ENCODE measurements around the gene WHRN. TPM values are rescaled to one million over a fixed set of nuclear protein-coding genes. Genes with fewer than 3 reads are reported as not detected.

WHRN gene
- total and polyA plus RNA-seq, 9 of the 15 experiments (the other 6 are each of a cell fraction or from before 2014, with no cell fraction given), result 0.31 to 14.1 (median 3.0) TPM

- H3K79me2 ChIP-seq (ENCODE audit: control insufficient read depth, insufficient read depth, low read length), result peaks cover 5% of the 10 kb centered on the region; the same call in 2 of the 3 replicates
- 0 out of 2 replicates have a peak, but pooled peaks cover under 1% of the 10 kb centered on the region for H4K20me1 ChIP-seq (replicated peaks; ENCODE audit: control insufficient read depth, insufficient read depth, low read length)
- TF ChIP-seq TCF7L2 (IDR thresholded peaks at IDR 0.05; ENCODE audit: low read depth, low read length), result no peak
- TF ChIP-seq, protein P1, sequence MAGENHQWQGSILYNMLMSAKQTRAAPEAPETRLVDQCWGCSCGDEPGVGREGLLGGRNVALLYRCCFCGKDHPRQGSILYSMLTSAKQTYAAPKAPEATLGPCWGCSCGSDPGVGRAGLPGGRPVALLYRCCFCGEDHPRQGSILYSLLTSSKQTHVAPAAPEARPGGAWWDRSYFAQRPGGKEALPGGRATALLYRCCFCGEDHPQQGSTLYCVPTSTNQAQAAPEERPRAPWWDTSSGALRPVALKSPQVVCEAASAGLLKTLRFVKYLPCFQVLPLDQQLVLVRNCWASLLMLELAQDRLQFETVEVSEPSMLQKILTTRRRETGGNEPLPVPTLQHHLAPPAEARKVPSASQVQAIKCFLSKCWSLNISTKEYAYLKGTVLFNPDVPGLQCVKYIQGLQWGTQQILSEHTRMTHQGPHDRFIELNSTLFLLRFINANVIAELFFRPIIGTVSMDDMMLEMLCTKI (IDR thresholded peaks at IDR 0.05; ENCODE audit: partially characterized antibody), result no peak
- TF ChIP-seq DMBX1 (CRISPR knock-in tag; IDR thresholded peaks at IDR 0.05; ENCODE audit: borderline replicate concordance), result no peak
- no peak for TF ChIP-seq SMARCC2 (IDR thresholded peaks at IDR 0.05; ENCODE audit: low read depth)
- no peak for TF ChIP-seq HDGF (IDR thresholded peaks at IDR 0.05)
- no peak for TF ChIP-seq CHD2 (IDR thresholded peaks at IDR 0.05; ENCODE audit: low read depth, low read length)
- TF ChIP-seq SIX5 (IDR thresholded peaks at IDR 0.05; ENCODE audit: borderline replicate concordance in 1 of 2, insufficient read depth in 1 of 2, low read depth in 1 of 2, low read length in 2 of 2), result no peak
- TF ChIP-seq ZNF778 (CRISPR knock-in tag; IDR thresholded peaks at IDR 0.05), result no peak
- TF ChIP-seq SRSF1 (IDR thresholded peaks at IDR 0.05; ENCODE audit: low read depth, low read length), result no peak
- TF ChIP-seq PCBP1 (IDR thresholded peaks at IDR 0.05; ENCODE audit: low read depth, low read length, poor library complexity, severe bottlenecking), result no peak
- TF ChIP-seq IRF2 (CRISPR knock-in tag; IDR thresholded peaks at IDR 0.05), result no peak
- no peak for TF ChIP-seq CREBBP (IDR thresholded peaks at IDR 0.05; ENCODE audit: low read depth, low read length)
- no peak for TF ChIP-seq EP300 (IDR thresholded peaks at IDR 0.05; ENCODE audit: low read length)
- TF ChIP-seq, protein P2, sequence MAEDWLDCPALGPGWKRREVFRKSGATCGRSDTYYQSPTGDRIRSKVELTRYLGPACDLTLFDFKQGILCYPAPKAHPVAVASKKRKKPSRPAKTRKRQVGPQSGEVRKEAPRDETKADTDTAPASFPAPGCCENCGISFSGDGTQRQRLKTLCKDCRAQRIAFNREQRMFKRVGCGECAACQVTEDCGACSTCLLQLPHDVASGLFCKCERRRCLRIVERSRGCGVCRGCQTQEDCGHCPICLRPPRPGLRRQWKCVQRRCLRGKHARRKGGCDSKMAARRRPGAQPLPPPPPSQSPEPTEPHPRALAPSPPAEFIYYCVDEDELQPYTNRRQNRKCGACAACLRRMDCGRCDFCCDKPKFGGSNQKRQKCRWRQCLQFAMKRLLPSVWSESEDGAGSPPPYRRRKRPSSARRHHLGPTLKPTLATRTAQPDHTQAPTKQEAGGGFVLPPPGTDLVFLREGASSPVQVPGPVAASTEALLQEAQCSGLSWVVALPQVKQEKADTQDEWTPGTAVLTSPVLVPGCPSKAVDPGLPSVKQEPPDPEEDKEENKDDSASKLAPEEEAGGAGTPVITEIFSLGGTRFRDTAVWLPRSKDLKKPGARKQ (CRISPR knock-in tag; IDR thresholded peaks at IDR 0.05), result no peak
- TF ChIP-seq SNRNP70 (optimal IDR thresholded peaks at IDR 0.05; ENCODE audit: low read depth, low read length), result no peak
- no TSS peak for BruUV-seq (replicated peaks)
- intact Hi-C loops (cut with micrococcal nuclease) (no loop called here), in situ Hi-C loops (cut with MboI) (loop anchor here (10.0 kb wide), 1 partner anchor 515 kb away; no protein-coding TSS in a partner anchor)
- H3K4me1 ChIP-seq (replicated peaks in 1 of 2; ENCODE audit: control insufficient read depth in 2 of 2, insufficient read depth in 2 of 2, low read length in 2 of 2), result peaks cover 17 to 19% of the 10 kb centered on the region in 2 experiments
- no peak overlapping the region for H3K4me2 ChIP-seq (ENCODE audit: insufficient read depth, low read length)
- H3K27me3 ChIP-seq (ENCODE audit: control insufficient read depth in 2 of 2, insufficient read depth in 2 of 2, low read length in 2 of 2), result no peaks in the 10 kb centered on the region
- no peak for FAIRE-seq
- WGBS (ENCODE audit: insufficient coverage, low coverage, missing lambda C conversion rate), result 5% methylated on average over 1 of the region's 1 CpG
- H3K9me3 ChIP-seq (replicated peaks; ENCODE audit: control insufficient read depth, insufficient read depth, low read depth, low read length), result no peaks in the 10 kb centered on the region
- H3K27ac ChIP-seq (ENCODE audit: extremely low read depth, low read depth, low read length), result no peak overlapping the region
- H3K9me1 ChIP-seq (ENCODE audit: control insufficient read depth, insufficient read depth, low read length), result no peaks in the 10 kb centered on the region
- CTCF ChIA-PET (ENCODE audit: low intra/inter-chr PET ratio), result no interaction called here
- no peak overlapping the region for H2AFZ ChIP-seq (ENCODE audit: low read depth, low read length)
- H3K36me3 ChIP-seq (ENCODE audit: control insufficient read depth, insufficient read depth, low read length), result no peaks in the 10 kb centered on the region; the same call in 2 of the 3 replicates
- no peak overlapping the region for H3K4me3 ChIP-seq
- no peak for DNase-seq (ENCODE audit: extremely low read depth in 1 of 4, low spot score in 3 of 4)
- no peak overlapping the region for H3K9ac ChIP-seq (ENCODE audit: insufficient read depth in 1 of 2, low read depth in 2 of 2, low read length in 2 of 2)
- POLR2A ChIA-PET, result interaction anchor here (0.6 to 2.1 kb wide), 3 partner anchors 11 to 35 kb away, joined by 3 to 6 read pairs (median 6); partner anchors contain the start of gene AKNA
- ATAC-seq, result no peak
Measured at GRCh38 chr9:114400219-114400618, 105.1 kb downstream of the WHRN start.

All from K562 (cell line).